ENCODE results near the gene PNKD. TPM values are rescaled to one million over a fixed set of nuclear protein-coding genes. Genes with fewer than 3 reads are reported as not detected.

Gene PNKD
- total RNA-seq, 1 donor from 2014 or later, result 13.5 TPM

- peak; percentile 92 for DNase-seq (ENCODE audit: low spot score)
- Histone ChIP-seq H3K79me2 (ENCODE audit: low read depth) (no peaks in the 10 kb centered on the region), H3K9ac (no peak overlapping the region), H3K4me3 (peak overlapping the region; percentile 58), H4K20me1 (ENCODE audit: low read depth) (no peaks in the 10 kb centered on the region), H3K4me1 (peaks cover 8% of the 10 kb centered on the region), H3K9me3 (ENCODE audit: low read depth) (no peaks in the 10 kb centered on the region), H2AFZ (replicated peaks) (peak overlapping the region; percentile 85), H3K4me2 (peak overlapping the region; percentile 77), H3K36me3 (no peaks in the 10 kb centered on the region), H3K27me3 (no peaks in the 10 kb centered on the region), H3K27ac (no peak overlapping the region), H3F3A (ENCODE audit: low read depth) (peaks cover 33% of the 10 kb centered on the region)
- H3K27ac Mint-ChIP-seq, result no peak overlapping the region
- H3K27me3 Mint-ChIP-seq (ENCODE audit: insufficient read depth, low read depth), result peaks cover 30% of the 10 kb centered on the region
- H3K4me3 Mint-ChIP-seq, result peak overlapping the region; percentile 68
- H3K4me1 Mint-ChIP-seq, result peaks cover 13% of the 10 kb centered on the region
- TF ChIP-seq EZH2 (IDR thresholded peaks at IDR 0.05) (no peak), EZH2phosphoT487 (IDR thresholded peaks at IDR 0.05) (peak; percentile 44)
- TF ChIP-seq, protein P1, sequence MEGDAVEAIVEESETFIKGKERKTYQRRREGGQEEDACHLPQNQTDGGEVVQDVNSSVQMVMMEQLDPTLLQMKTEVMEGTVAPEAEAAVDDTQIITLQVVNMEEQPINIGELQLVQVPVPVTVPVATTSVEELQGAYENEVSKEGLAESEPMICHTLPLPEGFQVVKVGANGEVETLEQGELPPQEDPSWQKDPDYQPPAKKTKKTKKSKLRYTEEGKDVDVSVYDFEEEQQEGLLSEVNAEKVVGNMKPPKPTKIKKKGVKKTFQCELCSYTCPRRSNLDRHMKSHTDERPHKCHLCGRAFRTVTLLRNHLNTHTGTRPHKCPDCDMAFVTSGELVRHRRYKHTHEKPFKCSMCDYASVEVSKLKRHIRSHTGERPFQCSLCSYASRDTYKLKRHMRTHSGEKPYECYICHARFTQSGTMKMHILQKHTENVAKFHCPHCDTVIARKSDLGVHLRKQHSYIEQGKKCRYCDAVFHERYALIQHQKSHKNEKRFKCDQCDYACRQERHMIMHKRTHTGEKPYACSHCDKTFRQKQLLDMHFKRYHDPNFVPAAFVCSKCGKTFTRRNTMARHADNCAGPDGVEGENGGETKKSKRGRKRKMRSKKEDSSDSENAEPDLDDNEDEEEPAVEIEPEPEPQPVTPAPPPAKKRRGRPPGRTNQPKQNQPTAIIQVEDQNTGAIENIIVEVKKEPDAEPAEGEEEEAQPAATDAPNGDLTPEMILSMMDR (IDR thresholded peaks at IDR 0.05), result no peak
- H3K36me3 Mint-ChIP-seq, result no peaks in the 10 kb centered on the region
- H3K9me3 Mint-ChIP-seq, result no peaks in the 10 kb centered on the region
Observed at GRCh38 chr2:218367415-218368149, 97.3 kb downstream of the PNKD start.

- Histone ChIP-seq H3K4me1 (peaks cover 8% of the 10 kb centered on the region), H3F3A (ENCODE audit: low read depth) (peaks cover 33% of the 10 kb centered on the region), H3K4me2 (peak overlapping the region; percentile 77), H4K20me1 (ENCODE audit: low read depth) (no peaks in the 10 kb centered on the region), H2AFZ (replicated peaks) (peak overlapping the region; percentile 85), H3K27ac (no peak overlapping the region), H3K9me3 (ENCODE audit: low read depth) (no peaks in the 10 kb centered on the region), H3K79me2 (ENCODE audit: low read depth) (no peaks in the 10 kb centered on the region), H3K4me3 (peak overlapping the region; percentile 58), H3K36me3 (no peaks in the 10 kb centered on the region), H3K9ac (no peak overlapping the region), H3K27me3 (no peaks in the 10 kb centered on the region)
- Mint-ChIP-seq H3K4me3 (peak overlapping the region; percentile 68), H3K4me1 (peaks cover 9% of the 10 kb centered on the region), H3K36me3 (no peaks in the 10 kb centered on the region), H3K27me3 (ENCODE audit: insufficient read depth, low read depth) (peaks cover 27% of the 10 kb centered on the region), H3K27ac (no peak overlapping the region), H3K9me3 (no peaks in the 10 kb centered on the region)
- TF ChIP-seq EZH2phosphoT487 (IDR thresholded peaks at IDR 0.05), result no peak
- TF ChIP-seq, protein P1 (IDR thresholded peaks at IDR 0.05), result no peak
- TF ChIP-seq EZH2 (IDR thresholded peaks at IDR 0.05), result no peak
- DNase-seq (ENCODE audit: low spot score), result no peak
Observed at GRCh38 chr2:218368150-218368528, 97.8 kb downstream of the PNKD start.

DNA sequence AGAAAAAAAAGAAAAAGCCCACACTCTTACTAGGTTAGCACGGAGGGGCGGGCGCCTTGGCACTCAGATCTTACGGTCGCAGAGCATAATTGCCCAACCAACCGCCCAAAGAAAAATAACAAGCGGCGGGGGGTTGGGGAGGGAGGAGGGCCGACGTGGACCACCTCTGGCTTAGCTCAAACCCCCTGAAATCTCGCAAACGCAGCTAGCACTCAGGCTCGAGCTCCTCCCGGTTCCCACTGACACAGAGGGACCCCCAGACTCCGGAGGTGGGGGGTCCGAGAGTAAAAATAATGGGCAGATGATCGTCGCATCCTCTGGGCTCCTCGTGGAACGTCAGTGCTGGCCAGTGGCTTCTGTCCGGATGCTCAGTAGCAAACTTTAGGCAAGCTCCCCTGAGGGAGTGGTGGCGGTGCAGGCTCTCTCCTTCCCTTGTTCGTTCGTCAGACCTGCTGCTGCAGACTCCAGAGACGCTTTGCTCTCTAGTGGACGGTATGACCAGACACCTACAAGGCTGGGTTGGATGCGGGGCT, 98.4 kb downstream of the PNKD start:
- no peak overlapping the region for H3K27ac Mint-ChIP-seq
- peaks cover 33% of the 10 kb centered on the region for H3F3A ChIP-seq (ENCODE audit: low read depth)
- no peaks in the 10 kb centered on the region for H3K27me3 ChIP-seq
- no peaks in the 10 kb centered on the region for H3K79me2 ChIP-seq (ENCODE audit: low read depth)
- no peak for TF ChIP-seq EZH2phosphoT487 (IDR thresholded peaks at IDR 0.05)
- TF ChIP-seq, protein P1 (IDR thresholded peaks at IDR 0.05), result no peak
- TF ChIP-seq EZH2 (IDR thresholded peaks at IDR 0.05), result no peak
- H3K9ac ChIP-seq, result no peak overlapping the region
- H3K27ac ChIP-seq, result no peak overlapping the region
- peaks cover 9% of the 10 kb centered on the region for H3K4me1 Mint-ChIP-seq
- H3K4me3 ChIP-seq, result no peak overlapping the region
- H3K4me1 ChIP-seq, result peaks cover 8% of the 10 kb centered on the region
- no peaks in the 10 kb centered on the region for H3K9me3 Mint-ChIP-seq
- H2AFZ ChIP-seq (replicated peaks), result peak overlapping the region; percentile 7
- H3K36me3 Mint-ChIP-seq, result no peaks in the 10 kb centered on the region
- peak; percentile 65 for DNase-seq (ENCODE audit: low spot score)
- peak overlapping the region; percentile 73 for H3K4me3 Mint-ChIP-seq
- no peaks in the 10 kb centered on the region for H3K9me3 ChIP-seq (ENCODE audit: low read depth)
- H3K27me3 Mint-ChIP-seq (ENCODE audit: insufficient read depth, low read depth), result peaks cover 25% of the 10 kb centered on the region
- H3K36me3 ChIP-seq, result no peaks in the 10 kb centered on the region
- no peaks in the 10 kb centered on the region for H4K20me1 ChIP-seq (ENCODE audit: low read depth)
- no peak overlapping the region for H3K4me2 ChIP-seq

Data from neural progenitor cell (in vitro differentiated cells).